H1 (cell line): ENCODE measurements around the gene TMEM238. TPM values are rescaled to one million over a fixed set of nuclear protein-coding genes. Genes with fewer than 3 reads are reported as not detected.

Experiments used
- CTCF ChIA-PET: fragments of 300-600 bp; sonication (Branson Sonifier 250); formaldehyde crosslinking; loops from one replicate; lab custom pipeline; 2021; ENCODE audit not compliant: partially characterized antibody; lab: Charles Lee
- POLR2A ChIA-PET: fragments of 300-600 bp; sonication (Branson Sonifier 250); formaldehyde crosslinking; loops from one replicate; lab custom pipeline; 2021; ENCODE audit warnings: inconsistent platforms; ENCODE audit not compliant: partially characterized antibody; lab: Charles Lee
- DNase-seq, 2 experiments: peaks; one replicate each; pipeline versions ENCODE4 v3.0.0 to v3.0.0-alpha.2; 2010 to 2022; ENCODE audit warnings: low spot score in 2 of 2, low read depth in 1 of 2, mixed read lengths in 1 of 2
- FAIRE-seq: peaks from 2 replicates; lab custom pipeline; 2011; peaks lifted over from hg19 to GRCh38; lab: Jason Lieb, UNC
- H2AFZ ChIP-seq: 2 replicates; pipeline ENCODE4 v1.8.1; 2012; ENCODE audit warnings: low read length, inconsistent platforms
- H2AK5ac ChIP-seq: 2 replicates; pipeline ENCODE4 v1.6.1; 2013; ENCODE audit warnings: low read depth, low read length
- H2BK120ac ChIP-seq: replicated peaks from 2 replicates; pipeline ENCODE3; 2013; ENCODE audit warnings: low read depth, low read length, inconsistent platforms
- H2BK12ac ChIP-seq: 2 replicates; pipeline ENCODE4 v1.6.1; 2013; ENCODE audit warnings: low read depth, low read length
- H2BK15ac ChIP-seq: 2 replicates; pipeline ENCODE4 v1.6.1; 2013; ENCODE audit warnings: low read length
- H2BK20ac ChIP-seq: 2 replicates; pipeline ENCODE4 v1.6.1; 2013; ENCODE audit warnings: low read length
- H2BK5ac ChIP-seq: 2 replicates; pipeline ENCODE4 v1.6.1; 2013; ENCODE audit warnings: low read depth, low read length
- H3K14ac ChIP-seq: 2 replicates; pipeline ENCODE4 v1.6.1; 2013; ENCODE audit warnings: inconsistent platforms; ENCODE audit not compliant: insufficient read length
- H3K18ac ChIP-seq: 2 replicates; pipeline ENCODE4 v1.6.1; 2013; ENCODE audit warnings: low read length; ENCODE audit errors: extremely low read depth
- H3K23ac ChIP-seq: 2 replicates; pipeline ENCODE4 v1.6.1; 2013; ENCODE audit warnings: inconsistent platforms; ENCODE audit not compliant: insufficient read length
- H3K23me2 ChIP-seq: 2 replicates; pipeline ENCODE4 v1.6.1; 2013; ENCODE audit warnings: low read depth, low read length
- H3K27ac ChIP-seq: 2 replicates; pipeline ENCODE4 v1.6.1; 2011; ENCODE audit warnings: low read depth, low read length, inconsistent platforms
- H3K27me3 ChIP-seq, 4 experiments: replicated peaks in 1 of 4; 1 replicate in 1 of 4; 2 replicates in 3 of 4; pipeline versions ENCODE4 v1.6.1 to v1.8.1; 2011 to 2013; ENCODE audit warnings: low read length in 3 of 4, mild to moderate bottlenecking in 3 of 4, inconsistent platforms in 2 of 4, mixed read lengths in 2 of 4, moderate library complexity in 1 of 4; ENCODE audit not compliant: control insufficient read depth in 3 of 4, insufficient read depth in 3 of 4; ENCODE audit errors: extremely low read depth in 1 of 4
- H3K36me3 ChIP-seq, 4 experiments: 2 replicates each; pipeline versions ENCODE4 v1.6.1 to v1.8.1; 2011 to 2013; ENCODE audit warnings: mild to moderate bottlenecking in 4 of 4, low read length in 3 of 4, moderate library complexity in 2 of 4, control low read depth in 1 of 4, inconsistent platforms in 1 of 4; ENCODE audit not compliant: insufficient read depth in 4 of 4, control insufficient read depth in 2 of 4
- H3K4ac ChIP-seq: replicated peaks from 2 replicates; pipeline ENCODE3; 2013; ENCODE audit warnings: low read length, low read depth, mixed read lengths, inconsistent platforms; ENCODE audit not compliant: insufficient read length
- H3K4me1 ChIP-seq, 4 experiments: replicated peaks in 1 of 4; 1 replicate in 1 of 4; 2 replicates in 3 of 4; pipeline versions ENCODE4 v1.6.1 to v1.8.1; 2011 to 2013; ENCODE audit warnings: low read length in 3 of 4, inconsistent platforms in 2 of 4, mixed read lengths in 1 of 4; ENCODE audit not compliant: insufficient read depth in 4 of 4, control insufficient read depth in 3 of 4
- H3K4me2 ChIP-seq, 2 experiments: 2 replicates each; pipeline versions ENCODE4 v1.6.1 to v1.8.1; 2011 to 2013; ENCODE audit warnings: low read depth in 2 of 2, low read length in 2 of 2, control low read depth in 1 of 2, inconsistent platforms in 1 of 2, mild to moderate bottlenecking in 1 of 2; ENCODE audit not compliant: insufficient read depth in 1 of 2
- H3K4me3 ChIP-seq, 4 experiments: fragments of 200-600, 300-600 bp in 1 of 4; sonication (generic), shearing (Covaris generic), sonication (Bioruptor Twin) in 1 of 4; 2 replicates each; pipeline versions ENCODE4 v1.5.1 to v1.8.1; 2011 to 2016; ENCODE audit warnings: low read length in 4 of 4, low read depth in 3 of 4, control low read depth in 2 of 4, inconsistent platforms in 2 of 4, mild to moderate bottlenecking in 2 of 4, mixed read lengths in 1 of 4, moderate library complexity in 1 of 4; ENCODE audit not compliant: insufficient read depth in 2 of 4; ENCODE audit errors: extremely low read depth in 1 of 4
- H3K56ac ChIP-seq: replicated peaks from 2 replicates; pipeline ENCODE3; 2013; ENCODE audit warnings: low read depth, mild to moderate bottlenecking, mixed read lengths, low read length, inconsistent platforms; ENCODE audit not compliant: insufficient read length
- H3K79me1 ChIP-seq: 2 replicates; pipeline ENCODE4 v1.6.1; 2013; ENCODE audit warnings: low read depth, low read length, control low read depth
- H3K79me2 ChIP-seq, 2 experiments: 2 replicates each; pipeline versions ENCODE4 v1.6.1 to v1.8.1; 2012 to 2013; ENCODE audit warnings: low read length in 2 of 2, mild to moderate bottlenecking in 2 of 2, inconsistent platforms in 1 of 2; ENCODE audit not compliant: insufficient read depth in 2 of 2, control insufficient read depth in 1 of 2
- H3K9ac ChIP-seq, 4 experiments: replicated peaks in 1 of 4; 1 replicate in 1 of 4; 2 replicates in 3 of 4; pipeline versions ENCODE4 v1.6.1 to v1.8.1; 2011 to 2013; ENCODE audit warnings: low read depth in 3 of 4, low read length in 3 of 4, control low read depth in 2 of 4, mild to moderate bottlenecking in 2 of 4, moderate library complexity in 2 of 4, inconsistent platforms in 1 of 4; ENCODE audit errors: extremely low read depth in 1 of 4
- H3K9me3 ChIP-seq, 2 experiments: 2 replicates each; pipeline versions ENCODE4 v1.6.1 to v1.8.1; 2012 to 2013; ENCODE audit warnings: mild to moderate bottlenecking in 2 of 2, moderate library complexity in 2 of 2, control low read depth in 1 of 2, inconsistent platforms in 1 of 2, low read depth in 1 of 2, low read length in 1 of 2, mixed read lengths in 1 of 2; ENCODE audit not compliant: insufficient read depth in 2 of 2
- H4K20me1 ChIP-seq, 2 experiments: replicated peaks in 1 of 2; 2 replicates each; pipeline versions ENCODE3 to v1.8.1; 2011 to 2013; ENCODE audit warnings: inconsistent platforms in 2 of 2, low read length in 2 of 2, mild to moderate bottlenecking in 1 of 2; ENCODE audit not compliant: insufficient read depth in 2 of 2, control insufficient read depth in 1 of 2
- H4K5ac ChIP-seq: 2 replicates; pipeline ENCODE4 v1.6.1; 2013; ENCODE audit warnings: low read length, low read depth, mixed read lengths, inconsistent platforms; ENCODE audit not compliant: insufficient read length
- H4K8ac ChIP-seq: 2 replicates; pipeline ENCODE4 v1.8.0; 2013; ENCODE audit warnings: mild to moderate bottlenecking, moderate library complexity, low read length, inconsistent platforms; ENCODE audit not compliant: insufficient read depth; ENCODE audit errors: extremely low read depth
- H4K91ac ChIP-seq: replicated peaks from 2 replicates; pipeline ENCODE3; 2013; ENCODE audit warnings: low read length, mixed read lengths, inconsistent platforms; ENCODE audit not compliant: insufficient read length
- EGR1 ChIP-seq: IDR thresholded peaks from 2 replicates; pipeline ENCODE4 v1.6.1; 2011; ENCODE audit warnings: low read depth, low read length, borderline replicate concordance
- POLR2AphosphoS5 ChIP-seq: IDR thresholded peaks from 2 replicates; pipeline ENCODE4 v1.6.1; 2011; ENCODE audit warnings: low read depth, low read length
- SAP30 ChIP-seq: fragments of 300-600 bp; sonication (generic); IDR thresholded peaks from 2 replicates; pipeline ENCODE4 v1.7.1; 2012; ENCODE audit warnings: low read length, moderate library complexity, mild to moderate bottlenecking, inconsistent platforms; ENCODE audit not compliant: insufficient read depth, insufficient replicate concordance
- TAF1 ChIP-seq: IDR thresholded peaks from 2 replicates; pipeline ENCODE4 v1.6.1; 2011; ENCODE audit warnings: mild to moderate bottlenecking, low read depth, low read length
- WGBS, 2 experiments: shearing (Covaris generic) in 1 of 2; methylation state at CpG; one replicate each; pipeline versions ENCODE4 v1.1.6 to v1.1.7; 2013 to 2015; ENCODE audit warnings: low lambda C conversion rate in 2 of 2, mixed read lengths in 2 of 2, inconsistent platforms in 1 of 2, low coverage in 1 of 2, missing lambda C conversion rate in 1 of 2; ENCODE audit not compliant: insufficient replicate concordance in 2 of 2, insufficient coverage in 1 of 2, insufficient read length in 1 of 2; ENCODE audit errors: extremely low coverage in 1 of 2, missing lambda C conversion rate in 1 of 2; 5-methylcytosine and 5-hydroxymethylcytosine counted together
- polyA plus RNA-seq, 7 experiments: library from polyadenylated mRNA; depleted of rRNA in 3 of 7; stranded (reverse) in 5 of 7; unstranded in 2 of 7; fragments of >200 nt in 5 of 7; fragments of 200-250 nt in 2 of 7; gene quantifications; 1 replicate in 5 of 7; 2 replicates in 1 of 7; 4 replicates in 1 of 7; pipeline versions ENCODE4 v1.2.1 to v1.2.3, GENCODE V29; 2011 to 2013; ENCODE audit warnings: missing spikeins in 2 of 7, mixed read lengths in 2 of 7
- total RNA-seq: library from RNA; stranded (reverse); fragmentation: NEBNext Ultra II Directional; extraction: Animal tissue kit (Norgen Biotek cat#: 25700); gene quantifications from 2 replicates; pipeline ENCODE4 v1.2.1, GENCODE V29; 2021
- TF ChIP-seq, protein P1 (sequence below): IDR thresholded peaks from 2 replicates; pipeline ENCODE4 v1.6.1; 2012; ENCODE audit warnings: inconsistent platforms

Gene TMEM238
- total and polyA plus RNA-seq, 2 of the 8 experiments (the other 6 are each of a cell fraction or from before 2014, with no cell fraction given): 0.53 to 3.8 TPM

DNA sequence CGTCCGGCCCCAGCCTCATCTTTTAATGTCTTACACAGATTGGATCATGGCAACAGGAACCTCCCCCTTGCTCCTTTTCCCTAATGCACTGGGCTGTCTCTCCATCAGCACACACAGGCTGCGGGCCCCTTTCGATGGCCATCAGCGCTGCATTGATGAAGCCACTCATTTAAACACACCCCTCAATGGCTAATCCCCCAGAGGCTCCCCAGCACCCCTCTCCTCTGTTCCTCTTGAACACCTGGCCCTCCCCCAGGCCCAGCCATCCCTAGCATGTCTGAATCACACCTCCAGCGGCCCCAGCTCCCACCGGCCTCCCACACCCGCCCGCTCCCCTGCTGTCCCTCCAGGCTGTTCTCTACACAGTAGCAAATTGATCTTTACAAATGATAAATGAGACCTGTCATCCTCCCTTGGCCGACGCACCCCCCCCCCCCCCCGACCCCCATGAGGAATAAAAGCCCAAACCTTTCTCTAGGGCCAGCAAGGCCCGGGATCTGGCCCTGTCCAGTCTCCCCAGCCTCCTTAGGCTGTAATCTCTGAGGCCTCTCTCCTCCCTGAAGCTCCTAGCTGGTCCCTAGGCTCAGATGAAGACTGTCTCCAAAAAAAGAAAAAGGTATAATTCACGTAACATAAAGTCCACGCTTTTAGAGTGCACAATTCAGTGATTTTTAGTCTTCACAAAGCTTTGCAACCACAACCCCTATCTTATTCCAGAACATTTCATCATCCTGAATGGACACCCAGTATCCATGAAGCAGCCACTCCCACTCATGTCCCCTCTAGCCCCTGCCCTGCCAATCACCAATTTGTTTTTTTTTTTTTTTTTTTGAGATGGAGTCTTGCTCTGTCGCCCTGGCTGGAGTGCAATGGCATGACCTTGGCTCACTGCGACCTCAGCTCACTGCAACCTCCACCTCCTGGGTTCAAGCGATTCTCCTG, 9.0 kb upstream of the TMEM238 start:
- H2BK5ac ChIP-seq: no peak overlapping the region
- H3K23ac ChIP-seq: no peak overlapping the region
- H3K56ac ChIP-seq: no peak overlapping the region
- no peak for DNase-seq
- peak overlapping the region; percentile 10 for H2BK120ac ChIP-seq
- H3K4me2 ChIP-seq: peak overlapping the region; percentile 36 to 38
- H3K79me2 ChIP-seq: peaks cover 0 to 5% of the 10 kb centered on the region in 2 experiments; a peak in 1 of 4 replicates
- WGBS, 2 experiments: 28% methylated on average over 15 of the region's 18 CpGs; no CpG with 5 or more reads in 1 of the 2 experiments
- peak overlapping the region in 1 of 4 experiments; percentile 14; a peak in 2 of 8 replicates for H3K4me3 ChIP-seq
- peaks cover 10 to 25% of the 10 kb centered on the region in 2 experiments for H4K20me1 ChIP-seq
- H2AK5ac ChIP-seq: no peak overlapping the region
- no peak overlapping the region for H3K14ac ChIP-seq
- H3K79me1 ChIP-seq: peaks cover 14% of the 10 kb centered on the region
- no peak overlapping the region for H2BK20ac ChIP-seq
- FAIRE-seq: no peak
- no peaks in the 10 kb centered on the region for H3K27me3 ChIP-seq
- no peak overlapping the region for H4K91ac ChIP-seq
- no peak overlapping the region for H2BK12ac ChIP-seq
- no peak overlapping the region for H4K5ac ChIP-seq
- peaks cover 0 to 32% (median 23%) of the 10 kb centered on the region in 4 experiments; a peak in 6 of 7 replicates for H3K4me1 ChIP-seq
- H2BK15ac ChIP-seq: no peak overlapping the region
- no peak overlapping the region for H3K18ac ChIP-seq
- no peaks in the 10 kb centered on the region for H3K23me2 ChIP-seq
- H2AFZ ChIP-seq: no peak overlapping the region
- H3K9ac ChIP-seq: no peak overlapping the region
- POLR2A ChIA-PET: interaction anchor here (0.5 to 26.7 kb wide), 15 partner anchors 10 to 1507 kb away, joined by 3 to 874 read pairs (median 3); partner anchors contain the start of genes GARIN5B, IL11, KMT5C and TMEM190
- TF ChIP-seq POLR2AphosphoS5: 0 out of 2 replicates have a peak, but pooled peaks have one; percentile 36
- TF ChIP-seq, protein P1, sequence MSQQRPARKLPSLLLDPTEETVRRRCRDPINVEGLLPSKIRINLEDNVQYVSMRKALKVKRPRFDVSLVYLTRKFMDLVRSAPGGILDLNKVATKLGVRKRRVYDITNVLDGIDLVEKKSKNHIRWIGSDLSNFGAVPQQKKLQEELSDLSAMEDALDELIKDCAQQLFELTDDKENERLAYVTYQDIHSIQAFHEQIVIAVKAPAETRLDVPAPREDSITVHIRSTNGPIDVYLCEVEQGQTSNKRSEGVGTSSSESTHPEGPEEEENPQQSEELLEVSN: 0 out of 2 replicates have a peak, but pooled peaks have one; percentile 20
- no peak for TF ChIP-seq SAP30
- 0 out of 2 replicates have a peak, but pooled peaks have one; percentile 8 for TF ChIP-seq TAF1
- TF ChIP-seq EGR1: no peak
- no peak overlapping the region for H3K27ac ChIP-seq
- CTCF ChIA-PET: interaction anchor here (0.9 to 2.5 kb wide), 7 partner anchors 9 to 240 kb away, joined by 3 to 6 read pairs (median 4); partner anchors contain the start of gene TMEM238
- no peak overlapping the region for H3K4ac ChIP-seq
- H3K36me3 ChIP-seq: peaks cover 11 to 20% (median 15%) of the 10 kb centered on the region in 4 experiments; a peak in 7 of 8 replicates
- no peak overlapping the region for H4K8ac ChIP-seq
- H3K9me3 ChIP-seq: no peaks in the 10 kb centered on the region
